Measurements from ENCODE around the gene HACD4.

GRCh38 chr9:21023861-21024260 lies 7.6 kb downstream of the HACD4 start:
- TF ChIP-seq EZH2 (IDR thresholded peaks at IDR 0.05; ENCODE audit: insufficient read depth, poor library complexity, severe bottlenecking) = no peak
- TF ChIP-seq EZH2phosphoT487 (IDR thresholded peaks at IDR 0.05; ENCODE audit: insufficient read depth, low read depth) = no peak
